Ovary (tissue), 9 donors: ENCODE measurements around the gene SORT1. TPM values are rescaled to one million over a fixed set of nuclear protein-coding genes. Genes with fewer than 3 reads are reported as not detected.

Experiments
- DNase-seq, 5 donors: peaks; one replicate each; pipeline ENCODE4 v3.0.0-alpha.2; 2019 to 2020
- H3K27ac ChIP-seq, 2 donors: fragments of 200-600 bp; one replicate each; pipeline versions ENCODE4 v1.5.1 to v1.8.0; 2019 to 2022
- H3K27me3 ChIP-seq: fragments of 200-600 bp; one replicate; pipeline ENCODE4 v1.8.0; 2022
- H3K36me3 ChIP-seq: fragments of 200-600 bp; sonication (generic); one replicate; pipeline ENCODE4 v1.5.1; 2019
- H3K4me1 ChIP-seq: one replicate; pipeline ENCODE4 v1.8.1; 2013; ENCODE audit warnings: mild to moderate bottlenecking, moderate library complexity; ENCODE audit not compliant: insufficient read depth
- H3K4me3 ChIP-seq: fragments of 200-600 bp; sonication (generic); one replicate; pipeline ENCODE4 v1.5.1; 2017
- H3K9me3 ChIP-seq, 2 donors: fragments of 200-600 bp in 1 of 2; sonication (generic) in 1 of 2; one replicate each; pipeline versions ENCODE4 v1.5.1 to v1.8.1; 2013 to 2019; ENCODE audit warnings: mild to moderate bottlenecking in 1 of 2, moderate library complexity in 1 of 2
- EP300 ChIP-seq: sonication (generic); formaldehyde crosslinking; IDR thresholded peaks from one replicate; pipeline ENCODE4 v1.6.1; 2017; ENCODE audit warnings: antibody characterized with exemption
- POLR2A ChIP-seq: fragments of 450-650 bp; IDR thresholded peaks from one replicate; pipeline ENCODE4 v1.6.1; 2017; ENCODE audit warnings: antibody characterized with exemption, mild to moderate bottlenecking, moderate library complexity
- WGBS, 3 donors: extraction: QIAGEN DNeasy Blood & Tissue Kit in 1 of 3; methylation state at CpG; one replicate each; pipeline versions ENCODE4 v1.1.5 to v1.1.7; 2013 to 2017; 5-methylcytosine and 5-hydroxymethylcytosine counted together
- intact Hi-C, 4 donors: fragments of 100-400 bp; cut with DNase I; formaldehyde crosslinking; loops; one replicate each; pipeline versions ENCODE4 v1.11.0 to v1.15.1; 2022 to 2023
- polyA plus RNA-seq, 2 donors: library from polyadenylated mRNA; stranded (reverse); fragments of 200-250 nt in 1 of 2; fragments of 350-450 nt in 1 of 2; fragmentation: Illumina TruSeq in 1 of 2; extraction: RNeasy Lipid Tissue Mini Kit (QIAGEN cat#74804) in 1 of 2; gene quantifications; one replicate each; pipeline ENCODE4 v1.2.3, GENCODE V29; 2013 to 2014
- total RNA-seq, 7 donors: library from RNA; depleted of rRNA in 2 of 7; stranded (reverse); fragments of >200 nt in 2 of 7; fragmentation: NEBNext Ultra II Directional in 3 of 7; extraction: Animal tissue kit (Norgen Biotek cat#: 25700) in 3 of 7; gene quantifications; one replicate each; pipeline versions ENCODE4 v1.1.0 to v1.2.4, GENCODE V29; 2016 to 2023
- TF ChIP-seq, protein P1 (sequence below), 3 donors: fragments of 450-650 bp in 2 of 3; fragments of 200-600 bp in 1 of 3; IDR thresholded peaks; one replicate each; pipeline versions ENCODE4 v1.5.1 to v1.8.0; 2016 to 2022; ENCODE audit warnings: antibody characterized with exemption in 3 of 3, mild to moderate bottlenecking in 1 of 3
- donor health status: DM: no; HTN: no; CAD: no; lungs with moderate emphysema.
- donor health status: DM: no; HTN: no; CAD: no.
- donor health status: Bipolar disorder and iron deficiency.
- donor health status: DM: yes; HTN: yes; CAD: no.
- donor health status: DM: no; HTN: no; CAD: no.
- donor health status: DM: yes; HTN: yes; CAD: no.

Gene SORT1
- total and polyA plus RNA-seq, 9 donors, result 4.3 to 37.0 (median 16.0) TPM

- no peaks in the 10 kb centered on the region for H3K4me1 ChIP-seq
- H3K36me3 ChIP-seq, result no peaks in the 10 kb centered on the region
- DNase-seq, result no peak
- H3K9me3 ChIP-seq, result no peaks in the 10 kb centered on the region
- no peak for TF ChIP-seq EP300
- TF ChIP-seq POLR2A, result no peak
- TF ChIP-seq, protein P1, sequence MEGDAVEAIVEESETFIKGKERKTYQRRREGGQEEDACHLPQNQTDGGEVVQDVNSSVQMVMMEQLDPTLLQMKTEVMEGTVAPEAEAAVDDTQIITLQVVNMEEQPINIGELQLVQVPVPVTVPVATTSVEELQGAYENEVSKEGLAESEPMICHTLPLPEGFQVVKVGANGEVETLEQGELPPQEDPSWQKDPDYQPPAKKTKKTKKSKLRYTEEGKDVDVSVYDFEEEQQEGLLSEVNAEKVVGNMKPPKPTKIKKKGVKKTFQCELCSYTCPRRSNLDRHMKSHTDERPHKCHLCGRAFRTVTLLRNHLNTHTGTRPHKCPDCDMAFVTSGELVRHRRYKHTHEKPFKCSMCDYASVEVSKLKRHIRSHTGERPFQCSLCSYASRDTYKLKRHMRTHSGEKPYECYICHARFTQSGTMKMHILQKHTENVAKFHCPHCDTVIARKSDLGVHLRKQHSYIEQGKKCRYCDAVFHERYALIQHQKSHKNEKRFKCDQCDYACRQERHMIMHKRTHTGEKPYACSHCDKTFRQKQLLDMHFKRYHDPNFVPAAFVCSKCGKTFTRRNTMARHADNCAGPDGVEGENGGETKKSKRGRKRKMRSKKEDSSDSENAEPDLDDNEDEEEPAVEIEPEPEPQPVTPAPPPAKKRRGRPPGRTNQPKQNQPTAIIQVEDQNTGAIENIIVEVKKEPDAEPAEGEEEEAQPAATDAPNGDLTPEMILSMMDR (IDR thresholded peaks at IDR 0.05), result no peak
- 65 to 72% (median 69%) methylated on average over 8 of the region's 8 CpGs for WGBS, 3 donors
- H3K4me3 ChIP-seq, result no peak overlapping the region
- no peak overlapping the region for H3K27ac ChIP-seq
- intact Hi-C loops, result no loop called here
- H3K27me3 ChIP-seq, result no peaks in the 10 kb centered on the region
Measured at GRCh38 chr1:109304226-109304920, 93.3 kb downstream of the SORT1 start.

DNA sequence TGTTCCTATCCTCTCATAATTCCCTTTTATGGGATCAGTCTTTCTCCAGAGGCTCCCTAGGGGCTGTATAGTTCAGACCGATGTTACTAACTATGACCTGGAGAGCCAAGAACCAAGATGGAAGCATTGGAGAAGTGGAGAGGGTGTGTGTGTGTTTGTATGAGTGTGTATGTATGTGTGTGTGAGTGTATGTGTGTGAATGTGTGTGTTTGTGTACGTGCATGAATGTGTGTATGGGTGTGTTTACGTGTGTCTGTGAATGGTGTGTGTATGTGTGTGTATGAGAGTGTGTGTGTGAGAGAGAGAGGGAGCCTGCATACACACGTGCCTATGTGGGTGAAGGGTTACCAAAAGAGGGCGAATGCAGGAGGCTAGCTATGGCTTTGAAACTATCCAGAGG, 95.8 kb downstream of the SORT1 start:
- Histone ChIP-seq H3K9me3 (no peaks in the 10 kb centered on the region), H3K36me3 (no peaks in the 10 kb centered on the region), H3K27ac (no peak overlapping the region), H3K4me3 (no peak overlapping the region), H3K4me1 (peaks cover 1% of the 10 kb centered on the region), H3K27me3 (no peaks in the 10 kb centered on the region)
- TF ChIP-seq, protein P1 (IDR thresholded peaks at IDR 0.05), result no peak
- TF ChIP-seq POLR2A (no peak), EP300 (no peak)
- WGBS, 3 donors, result 82 to 85% (median 84%) methylated on average over 5 of the region's 5 CpGs
- intact Hi-C loops, result no loop called here
- DNase-seq, result no peak

DNA sequence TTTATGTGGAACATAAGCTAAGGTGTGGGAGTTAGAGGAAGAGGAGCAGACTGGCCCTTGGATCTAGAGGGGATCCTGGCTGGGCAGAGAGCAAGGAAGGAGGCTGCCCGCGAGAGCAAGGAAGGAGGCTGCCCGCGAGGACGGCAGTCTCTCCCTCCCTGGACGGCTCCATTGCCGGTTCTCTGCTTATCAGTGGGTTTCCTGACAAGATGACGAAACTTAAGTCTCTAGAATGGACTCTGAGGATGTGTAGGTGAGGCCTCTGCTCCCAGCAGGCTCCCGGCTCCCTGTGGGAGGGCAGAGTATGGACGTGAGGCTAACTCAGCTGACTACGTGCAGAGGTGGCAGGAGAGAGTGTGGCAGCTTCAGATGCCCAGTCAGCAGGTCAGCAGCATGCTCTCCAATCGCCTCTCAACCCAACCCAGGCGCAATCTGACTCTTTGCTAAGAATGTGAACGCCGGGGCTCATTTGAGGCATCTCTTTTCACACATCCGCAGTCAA, 97.0 kb downstream of the SORT1 start:
- WGBS, 3 donors, result 70 to 84% (median 75%) methylated on average over 16 of the region's 16 CpGs
- TF ChIP-seq EP300 (no peak), POLR2A (no peak)
- TF ChIP-seq, protein P1 (IDR thresholded peaks at IDR 0.05), result no peak
- Histone ChIP-seq H3K4me3 (no peak overlapping the region), H3K4me1 (peaks cover 1% of the 10 kb centered on the region), H3K27me3 (no peaks in the 10 kb centered on the region), H3K9me3 (no peaks in the 10 kb centered on the region), H3K36me3 (no peaks in the 10 kb centered on the region), H3K27ac (no peak overlapping the region)
- no peak for DNase-seq
- intact Hi-C loops, result no loop called here

DNA sequence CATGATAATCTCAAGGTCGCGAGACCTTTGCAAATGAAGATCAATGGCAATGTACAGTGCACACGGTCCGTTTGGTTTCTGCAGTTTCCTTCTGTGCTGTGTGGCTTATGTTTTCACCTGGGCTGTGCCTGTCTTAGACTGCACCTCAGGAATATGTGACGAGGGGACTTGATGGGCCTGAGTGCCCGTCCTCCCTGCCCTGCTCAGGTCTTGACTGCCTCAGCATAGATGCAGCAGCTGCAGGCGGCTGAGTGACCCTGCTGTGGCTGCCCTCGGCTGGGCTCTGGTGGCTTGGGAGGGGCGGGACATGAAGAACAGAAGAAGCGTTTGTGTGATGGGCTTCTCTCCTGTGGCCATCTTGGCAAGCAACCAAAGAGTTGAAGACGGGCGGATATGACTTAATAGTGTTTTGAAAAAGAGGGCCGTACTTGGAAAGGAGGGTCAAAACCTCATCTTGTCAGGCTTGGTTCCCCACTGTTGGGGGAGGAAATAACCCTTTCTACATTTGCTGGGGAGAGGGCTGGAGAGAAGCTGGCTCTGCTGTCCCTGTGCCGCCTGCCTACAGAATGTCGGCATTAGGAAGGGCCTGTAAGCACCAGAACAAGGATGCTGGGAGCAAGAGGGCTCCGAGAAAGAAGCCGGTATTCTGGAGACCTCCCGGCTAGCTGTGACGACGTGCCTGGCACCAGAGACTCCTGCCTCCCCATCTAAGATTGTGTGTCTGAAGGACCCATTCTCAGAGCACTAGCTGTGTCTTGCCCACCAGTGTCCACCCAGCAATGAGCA, 98.0 kb downstream of the SORT1 start:
- no peak for DNase-seq
- intact Hi-C loops, result no loop called here
- no peaks in the 10 kb centered on the region for H3K36me3 ChIP-seq
- no peaks in the 10 kb centered on the region for H3K27me3 ChIP-seq
- peaks cover 1% of the 10 kb centered on the region for H3K4me1 ChIP-seq
- WGBS, 3 donors, result 61 to 69% (median 65%) methylated on average over 20 of the region's 20 CpGs
- TF ChIP-seq, protein P1 (IDR thresholded peaks at IDR 0.05), result no peak
- TF ChIP-seq POLR2A, result no peak
- TF ChIP-seq EP300, result no peak
- H3K9me3 ChIP-seq, result no peaks in the 10 kb centered on the region
- H3K27ac ChIP-seq, result no peak overlapping the region
- no peak overlapping the region for H3K4me3 ChIP-seq
